IPS-NIHi7 (cell line): ENCODE measurements around the gene ISG20.
"Not testable (repeated sequence)": the region's sequence is repeated elsewhere in the genome, so short reads cannot be mapped to it uniquely, and the experiment has no call there.

Experiments
- DNase-seq: peaks from one replicate; pipeline ENCODE4 v3.0.0; 2012; ENCODE audit warnings: mixed read lengths; ENCODE audit errors: extremely low spot score

Gene ISG20

DNA sequence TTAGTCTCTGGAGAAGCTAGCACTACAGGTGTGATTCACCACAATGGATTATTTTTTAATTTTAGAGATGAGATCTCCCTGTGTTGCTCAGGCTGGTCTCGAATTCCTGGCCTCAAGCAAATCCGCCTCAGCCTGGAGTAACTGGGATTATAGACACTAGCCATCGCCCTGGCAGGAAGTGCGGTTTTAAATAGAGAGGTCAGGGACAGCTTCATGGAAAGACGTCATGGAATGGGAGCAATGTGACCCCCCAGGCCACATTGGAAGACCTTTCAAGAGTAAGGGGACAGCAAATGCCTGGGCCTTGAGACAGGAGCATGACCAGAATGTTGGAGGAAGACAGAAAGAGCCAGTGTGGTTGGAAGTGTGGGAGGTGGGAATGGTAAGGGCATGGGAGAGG lies 2.2 kb upstream of the ISG20 start:
- no peak for DNase-seq

- no peak for DNase-seq
Observed at GRCh38 chr15:88637436-88637835, 1.4 kb upstream of the ISG20 start.

GRCh38 chr15:88637841-88638625 lies 783 bp upstream of the ISG20 start:
- no peak for DNase-seq

- no peak for DNase-seq
Observed at GRCh38 chr15:88641959-88642452, 3.2 kb downstream of the ISG20 start.

DNA sequence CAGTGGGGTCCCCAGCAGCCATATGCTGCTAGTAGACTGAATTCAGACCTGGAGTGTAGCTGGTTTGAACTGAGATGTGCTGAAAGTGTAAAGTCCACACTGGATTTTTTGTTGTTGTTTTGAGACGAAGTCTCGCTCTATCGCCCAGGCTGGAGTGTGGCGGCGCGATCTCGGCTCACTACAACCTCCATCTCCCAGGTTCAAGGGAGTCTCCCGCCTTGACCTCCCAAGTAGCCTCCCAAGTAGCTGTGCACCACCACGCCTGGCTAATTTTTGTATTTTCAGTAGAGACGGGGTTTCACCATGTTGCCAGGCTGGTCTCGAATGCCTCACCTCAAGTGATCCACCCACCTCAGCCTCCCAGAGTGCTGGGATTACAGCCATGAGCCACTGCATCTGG lies 3.7 kb downstream of the ISG20 start:
- DNase-seq = not testable (repeated sequence)

- no peak for DNase-seq
Observed at GRCh38 chr15:88644741-88645140, 5.9 kb downstream of the ISG20 start.

DNA sequence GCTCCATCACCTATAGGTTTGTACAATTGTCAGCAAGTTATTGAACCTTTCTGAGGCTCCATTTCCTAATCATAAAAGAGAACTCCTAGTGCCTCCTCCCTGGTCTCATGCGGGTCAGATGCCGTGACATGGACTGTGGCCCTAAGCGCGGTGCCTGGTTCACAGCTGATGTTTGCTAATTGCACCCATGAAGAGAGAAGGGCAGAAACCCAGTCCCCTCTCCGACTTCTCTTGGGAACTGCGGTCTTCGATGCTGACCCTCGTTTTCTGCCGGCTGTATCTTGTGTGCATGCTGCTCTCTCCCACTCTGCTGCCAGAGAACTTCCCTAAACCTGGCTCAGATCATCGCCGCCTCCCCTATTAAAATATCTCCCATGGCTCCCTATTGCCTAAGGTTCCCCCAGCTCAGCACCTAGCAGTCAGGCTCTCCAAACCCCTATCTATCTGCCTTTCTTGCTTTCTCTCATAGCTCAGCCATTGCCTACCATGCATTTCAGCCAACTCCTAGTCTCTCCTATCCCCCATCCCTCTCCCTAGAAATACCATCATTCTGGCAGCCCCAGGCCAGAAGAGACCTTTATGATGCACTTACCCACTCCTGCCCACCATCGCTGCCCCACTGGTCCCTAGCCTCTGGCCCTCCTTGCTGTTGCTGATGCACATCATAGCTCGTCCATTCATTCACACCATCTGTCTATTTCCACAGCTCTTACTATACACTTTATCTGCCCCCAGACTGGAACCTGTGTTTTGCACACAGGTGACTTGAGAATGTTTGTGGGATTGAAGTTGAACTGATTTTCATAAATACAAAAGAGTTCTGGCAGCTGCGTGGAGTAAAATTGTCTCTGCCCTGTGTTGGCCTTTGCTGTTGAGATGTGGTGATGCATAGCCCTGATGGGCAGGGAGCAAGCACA lies 6.6 kb downstream of the ISG20 start:
- DNase-seq = no peak

GRCh38 chr15:88646088-88646405 lies 7.2 kb downstream of the ISG20 start:
- no peak for DNase-seq

DNA sequence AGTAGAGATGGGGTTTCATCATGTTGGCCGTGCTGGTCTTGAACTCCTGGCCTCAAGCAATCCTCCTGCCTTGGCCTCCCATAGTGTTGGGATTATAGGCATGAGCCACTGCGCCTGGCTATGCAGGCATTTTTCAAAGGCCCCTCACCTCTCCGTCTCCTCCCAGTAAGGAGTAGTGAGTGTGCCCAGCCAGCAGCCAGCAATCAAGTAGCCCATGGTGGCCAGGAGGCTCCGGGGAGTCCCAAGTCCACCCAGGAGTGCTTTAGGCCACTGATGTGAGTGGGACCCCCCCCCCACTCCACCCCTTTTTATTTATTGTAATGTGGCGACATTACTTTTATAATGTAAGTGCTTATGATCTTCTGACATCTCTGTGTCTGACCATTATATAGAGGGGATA lies 8.1 kb downstream of the ISG20 start:
- no peak for DNase-seq

DNA sequence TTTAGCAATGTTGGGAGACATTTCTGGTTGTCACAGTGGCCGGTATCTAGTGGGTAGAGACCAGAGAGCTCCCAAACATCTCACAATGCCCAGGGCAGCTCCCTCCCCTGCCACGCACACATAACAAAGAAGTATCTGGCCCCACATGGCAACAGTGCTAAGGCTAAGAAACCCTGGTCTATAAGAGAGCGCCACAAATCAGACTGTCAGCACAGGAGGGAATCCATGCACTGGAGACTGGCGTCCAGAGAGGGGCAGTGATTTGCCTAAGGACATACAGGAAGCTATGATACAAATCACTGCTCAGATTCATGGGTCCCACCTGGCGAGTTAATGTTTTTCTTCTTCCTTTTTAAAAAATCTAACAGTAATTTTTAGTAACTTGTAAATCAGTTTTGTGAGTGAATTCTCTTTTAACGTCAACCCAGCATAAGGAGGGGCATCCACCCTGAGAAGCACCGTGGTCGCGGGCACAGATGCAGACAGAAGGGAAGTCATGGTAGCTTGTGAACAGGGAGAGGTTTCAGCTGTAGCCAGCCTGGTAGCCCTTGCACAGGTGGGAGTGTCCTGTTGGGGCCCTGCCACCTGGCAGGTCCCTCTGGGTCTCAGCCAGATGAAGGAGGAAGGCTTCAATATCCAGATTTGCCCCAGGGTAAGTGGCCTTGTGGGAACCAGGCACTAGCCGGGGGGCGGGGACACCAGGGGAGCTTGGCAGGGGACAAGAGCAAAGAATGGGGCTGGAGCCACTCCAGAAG lies 8.7 kb downstream of the ISG20 start:
- no peak for DNase-seq

GRCh38 chr15:88648357-88649214 lies 9.8 kb downstream of the ISG20 start:
- no peak for DNase-seq

DNA sequence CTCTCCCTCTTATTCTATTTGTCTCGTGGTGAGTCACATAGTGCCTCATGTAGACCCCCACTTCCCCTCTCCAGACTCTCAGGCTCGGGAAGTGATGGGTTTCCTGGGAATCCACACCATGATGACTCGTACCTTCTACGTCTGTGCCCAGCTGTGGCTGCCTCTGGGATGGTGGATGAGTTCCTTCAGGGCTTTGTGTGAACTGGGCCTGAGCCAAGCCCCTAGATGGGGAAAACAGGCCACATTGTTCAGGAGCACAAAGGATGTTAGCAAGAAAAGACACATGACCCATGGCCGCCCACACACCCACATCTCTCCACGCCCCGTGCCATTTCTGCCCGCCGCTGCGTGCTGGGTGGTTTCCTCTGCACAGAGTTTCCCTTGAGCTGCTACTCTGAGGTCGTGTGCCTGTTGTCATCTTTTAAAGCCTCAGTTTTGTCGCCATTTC lies 10.5 kb downstream of the ISG20 start:
- DNase-seq = no peak

- no peak for DNase-seq
Observed at GRCh38 chr15:88649753-88650551, 11.1 kb downstream of the ISG20 start.

- DNase-seq = no peak
Observed at GRCh38 chr15:88650556-88650955, 11.7 kb downstream of the ISG20 start.

- no peak for DNase-seq
Observed at GRCh38 chr15:88651136-88651732, 12.4 kb downstream of the ISG20 start.

GRCh38 chr15:88651971-88652370 lies 13.2 kb downstream of the ISG20 start:
- DNase-seq = no peak

DNA sequence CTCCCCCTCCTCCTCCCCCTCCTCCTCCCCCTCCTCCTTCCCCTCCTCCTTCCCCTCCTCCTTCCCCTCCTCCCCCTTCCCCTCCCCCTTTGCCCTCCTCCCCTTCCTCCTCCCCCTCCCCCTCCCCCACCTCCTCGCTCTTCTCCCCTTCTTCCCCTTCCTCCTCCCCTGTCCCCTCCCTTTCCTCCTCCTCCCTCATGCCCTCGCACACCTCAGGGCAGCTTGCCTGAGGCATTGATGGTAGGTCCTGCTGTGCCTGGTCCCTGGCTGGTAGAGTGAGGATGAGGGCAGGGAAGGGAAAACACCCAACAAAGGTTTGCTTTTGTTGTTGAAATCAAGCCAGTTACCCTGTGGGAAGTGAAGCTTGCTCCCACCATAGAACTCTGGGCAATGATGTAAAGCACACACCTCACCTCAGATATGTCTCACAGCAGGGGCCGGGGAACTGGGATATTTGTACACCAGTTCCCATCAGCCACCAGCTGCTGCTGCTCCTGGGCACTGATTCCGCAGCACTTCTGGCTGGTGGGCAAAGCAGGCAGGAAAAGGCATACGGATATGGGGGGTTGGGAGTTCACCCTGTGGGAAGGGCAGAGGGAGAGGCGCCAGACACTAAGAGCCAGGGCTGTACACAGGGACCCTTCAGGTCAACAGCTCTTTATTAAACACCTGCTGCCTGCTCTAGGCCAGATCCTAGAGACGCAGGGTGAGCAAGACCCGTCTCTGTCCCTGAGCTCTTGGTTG lies 13.8 kb downstream of the ISG20 start:
- no peak for DNase-seq

DNA sequence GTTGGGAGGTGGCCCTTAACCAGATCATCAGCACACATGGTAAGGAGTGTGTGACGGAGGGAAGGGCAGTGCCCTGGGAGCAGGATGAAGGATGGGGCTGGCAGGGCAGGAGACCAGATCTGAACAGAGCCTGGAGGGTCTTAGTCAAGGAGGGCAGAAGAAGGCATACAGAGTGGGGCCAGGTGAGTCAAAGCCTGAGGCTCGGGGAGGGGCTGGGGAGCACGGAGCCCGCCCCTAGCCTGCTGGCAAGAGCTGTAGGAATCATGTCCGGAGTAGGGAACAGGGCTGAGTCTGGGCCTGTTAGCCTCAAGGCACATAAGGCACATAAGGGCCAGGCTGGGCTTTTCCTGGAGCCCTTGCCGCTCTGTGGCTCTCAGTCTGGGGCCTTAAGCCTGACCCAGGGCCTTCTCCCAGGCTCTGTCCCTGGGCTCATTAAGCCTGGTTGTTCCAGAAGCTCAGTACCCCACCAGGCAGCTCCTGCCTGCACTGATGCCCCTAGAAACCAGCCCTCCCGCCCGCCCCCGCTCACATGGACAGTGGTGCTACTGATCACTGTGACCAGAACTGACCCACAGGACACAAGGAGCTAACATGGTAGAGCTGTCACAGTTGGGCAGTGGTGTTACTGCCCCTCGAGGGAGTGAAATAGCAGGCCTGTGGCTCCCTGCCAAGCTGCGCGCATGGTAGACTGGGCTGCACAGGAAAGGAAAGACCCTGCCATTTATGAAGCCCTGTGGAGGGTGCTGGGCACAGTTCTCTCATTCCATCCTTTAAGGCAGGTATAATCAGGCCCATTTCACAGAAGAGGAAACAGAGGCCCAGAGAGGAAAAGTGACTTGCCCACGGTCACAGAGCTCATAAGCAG lies 14.6 kb downstream of the ISG20 start:
- no peak for DNase-seq
